SK-N-SH (cell line): ENCODE measurements around the gene IBTK. TPM values are rescaled to one million over a fixed set of nuclear protein-coding genes. Genes with fewer than 3 reads are reported as not detected.

Experiments used
- CTCF ChIA-PET: fragments of 300-600, 350-600 bp; formaldehyde crosslinking; extraction: SDS; loops from one replicate; lab custom pipeline; 2021; lab: Yijun Ruan, JAX
- POLR2A ChIA-PET: fragments of 350-600 bp; sonication (Branson Sonifier 250); formaldehyde crosslinking; extraction: SDS; loops from one replicate; lab custom pipeline; 2020; ENCODE audit warnings: antibody characterized with exemption, inconsistent platforms; lab: Yijun Ruan, JAX
- DNase-seq: peaks from one replicate; pipeline ENCODE4 v3.0.0; 2012
- H2AFZ ChIP-seq: fragments of 200-600 bp; sonication (generic); 2 replicates; pipeline ENCODE4 v1.8.1; 2016; ENCODE audit warnings: antibody characterized with exemption, mild to moderate bottlenecking, low read depth
- H3F3A ChIP-seq: fragments of 200-600 bp; sonication (generic); replicated peaks from 2 replicates; pipeline ENCODE3; 2016; ENCODE audit warnings: antibody characterized with exemption, mild to moderate bottlenecking; ENCODE audit not compliant: insufficient read depth
- H3K27ac ChIP-seq, 2 experiments: fragments of 200-500 bp in 1 of 2; fragments of 200-600 bp in 1 of 2; sonication (Bioruptor generic) in 1 of 2; sonication (generic), shearing (Covaris generic) in 1 of 2; 2 replicates each; pipeline versions ENCODE4 v1.5.1 to v1.6.1; 2014 to 2016; ENCODE audit warnings: low read depth in 2 of 2, inconsistent platforms in 1 of 2, low read length in 1 of 2, mild to moderate bottlenecking in 1 of 2, mixed read lengths in 1 of 2
- H3K27me3 ChIP-seq: fragments of 200-600 bp; sonication (generic), shearing (Covaris generic); 2 replicates; pipeline ENCODE4 v1.6.1; 2016; ENCODE audit warnings: mixed run types; ENCODE audit not compliant: insufficient read depth
- H3K36me3 ChIP-seq, 2 experiments: fragments of 200-500 bp in 1 of 2; fragments of 200-600 bp in 1 of 2; sonication (Bioruptor generic) in 1 of 2; sonication (generic) in 1 of 2; replicated peaks in 1 of 2; 2 replicates each; pipeline versions ENCODE3 to v1.5.1; 2014 to 2016; ENCODE audit warnings: low read length in 1 of 2, mild to moderate bottlenecking in 1 of 2; ENCODE audit not compliant: insufficient read depth in 2 of 2, control insufficient read depth in 1 of 2
- H3K4me1 ChIP-seq, 2 experiments: fragments of 200-500 bp in 1 of 2; fragments of 200-600 bp in 1 of 2; sonication (Bioruptor generic) in 1 of 2; sonication (generic), shearing (Covaris generic) in 1 of 2; 2 replicates each; pipeline versions ENCODE4 v1.5.1 to v1.6.1; 2014 to 2016; ENCODE audit warnings: low read depth in 1 of 2, low read length in 1 of 2, mixed run types in 1 of 2; ENCODE audit not compliant: insufficient read depth in 2 of 2, control insufficient read depth in 1 of 2
- H3K4me2 ChIP-seq: fragments of 200-600 bp; sonication (generic), shearing (Covaris generic); 2 replicates; pipeline ENCODE4 v1.6.1; 2017; ENCODE audit warnings: mixed run types
- H3K4me3 ChIP-seq, 2 experiments: fragments of 200-500 bp in 1 of 2; fragments of 200-600 bp in 1 of 2; sonication (Bioruptor generic) in 1 of 2; sonication (generic), shearing (Covaris generic) in 1 of 2; 2 replicates each; pipeline versions ENCODE4 v1.5.1 to v1.8.1; 2014 to 2016; ENCODE audit warnings: low read depth in 2 of 2, inconsistent platforms in 1 of 2, low read length in 1 of 2, mild to moderate bottlenecking in 1 of 2, mixed read lengths in 1 of 2, moderate library complexity in 1 of 2
- H3K79me2 ChIP-seq: fragments of 200-600 bp; sonication (generic); 2 replicates; pipeline ENCODE4 v1.8.1; 2017; ENCODE audit warnings: mild to moderate bottlenecking; ENCODE audit not compliant: insufficient read depth
- H3K9ac ChIP-seq: fragments of 200-600 bp; sonication (generic); 2 replicates; pipeline ENCODE4 v1.6.1; 2017; ENCODE audit warnings: mixed run types
- H3K9me2 ChIP-seq: fragments of 200-600 bp; sonication (generic); 2 replicates; pipeline ENCODE4 v1.6.1; 2017; ENCODE audit warnings: mixed run types
- H3K9me3 ChIP-seq: fragments of 200-600 bp; sonication (generic); 2 replicates; pipeline ENCODE4 v1.6.1; 2017; ENCODE audit warnings: mixed run types, mild to moderate bottlenecking, moderate library complexity
- H4K20me1 ChIP-seq: fragments of 200-600 bp; sonication (generic); 2 replicates; pipeline ENCODE4 v1.6.1; 2017; ENCODE audit warnings: mild to moderate bottlenecking, mixed run types; ENCODE audit not compliant: insufficient read depth
- CHD2 ChIP-seq: fragments of 150-350 bp; IDR thresholded peaks from 2 replicates; pipeline ENCODE4 v1.6.1; 2018; ENCODE audit warnings: low read length; ENCODE audit not compliant: partially characterized antibody
- EP300 ChIP-seq, 2 experiments: IDR thresholded peaks; 2 replicates each; pipeline versions ENCODE4 v1.4.0 to v1.6.1; 2012; ENCODE audit warnings: borderline replicate concordance in 1 of 2, low read depth in 1 of 2, low read length in 1 of 2
- EZH2phosphoT487 ChIP-seq: fragments of 200-600 bp; sonication (generic); IDR thresholded peaks from 2 replicates; pipeline ENCODE4 v1.6.1; 2017; ENCODE audit warnings: low read depth, mixed run types, mild to moderate bottlenecking, antibody characterized with exemption, moderate library complexity, borderline replicate concordance
- FOSL2 ChIP-seq: IDR thresholded peaks from 2 replicates; pipeline ENCODE4 v1.4.0; 2012; ENCODE audit warnings: low read depth, mild to moderate bottlenecking, moderate library complexity, borderline replicate concordance
- FOXJ3 ChIP-seq: sonication (generic); formaldehyde crosslinking; IDR thresholded peaks from 2 replicates; pipeline ENCODE4 v1.5.1; 2020; ENCODE audit warnings: mild to moderate bottlenecking, missing genetic modification reagents
- FOXM1 ChIP-seq: IDR thresholded peaks from 2 replicates; pipeline ENCODE4 v1.4.0; 2012; ENCODE audit warnings: low read depth, mild to moderate bottlenecking
- GABPA ChIP-seq: IDR thresholded peaks from 2 replicates; pipeline ENCODE4 v1.4.0; 2012; ENCODE audit warnings: low read depth, mild to moderate bottlenecking
- NFIC ChIP-seq: IDR thresholded peaks from 2 replicates; pipeline ENCODE4 v1.4.0; 2012; ENCODE audit warnings: borderline replicate concordance
- POLR2AphosphoS5 ChIP-seq: IDR thresholded peaks from 2 replicates; pipeline ENCODE4 v1.6.1; 2012; ENCODE audit warnings: low read depth, low read length
- RFX5 ChIP-seq: IDR thresholded peaks from 2 replicates; pipeline ENCODE4 v1.6.1; 2012; ENCODE audit warnings: mild to moderate bottlenecking, improper control_type of control experiment, low read length
- RXRA ChIP-seq: IDR thresholded peaks from 2 replicates; pipeline ENCODE4 v1.4.0; 2012; ENCODE audit warnings: low read depth, mild to moderate bottlenecking, borderline replicate concordance
- SIN3A ChIP-seq: IDR thresholded peaks from 2 replicates; pipeline ENCODE4 v1.6.1; 2012; ENCODE audit warnings: low read depth, mild to moderate bottlenecking, low read length, moderate library complexity, borderline replicate concordance
- SMC3 ChIP-seq: IDR thresholded peaks from 2 replicates; pipeline ENCODE4 v1.6.1; 2012; ENCODE audit warnings: low read depth, low read length, improper control_type of control experiment
- WGBS: methylation state at CpG from one replicate; pipeline ENCODE4 v1.1.6; 2017; ENCODE audit warnings: low lambda C conversion rate; 5-methylcytosine and 5-hydroxymethylcytosine counted together
- polyA plus RNA-seq, 3 experiments: library from polyadenylated mRNA; depleted of rRNA; stranded (reverse); fragments of >200 nt; gene quantifications; 2 replicates each; pipeline ENCODE4 v1.2.3, GENCODE V29; 2012
- TF ChIP-seq, protein P1 (sequence below): IDR thresholded peaks from 2 replicates; pipeline ENCODE4; 2012
- TF ChIP-seq, protein P2 (sequence below): fragments of 150-350 bp; IDR thresholded peaks from 2 replicates; pipeline ENCODE4 v1.6.1; 2016; ENCODE audit warnings: mild to moderate bottlenecking, low read depth, low read length
- TF ChIP-seq, protein P3 (sequence below): IDR thresholded peaks from 2 replicates; pipeline ENCODE4 v1.4.0; 2012; ENCODE audit warnings: low read depth, borderline replicate concordance
- TF ChIP-seq, protein P4 (sequence below): IDR thresholded peaks from 2 replicates; pipeline ENCODE4 v1.4.0; 2012; ENCODE audit warnings: low read depth

The IBTK gene
- polyA plus RNA-seq, 1 of the 3 experiments (the other 2 are of a cell fraction): 9.5 TPM

DNA sequence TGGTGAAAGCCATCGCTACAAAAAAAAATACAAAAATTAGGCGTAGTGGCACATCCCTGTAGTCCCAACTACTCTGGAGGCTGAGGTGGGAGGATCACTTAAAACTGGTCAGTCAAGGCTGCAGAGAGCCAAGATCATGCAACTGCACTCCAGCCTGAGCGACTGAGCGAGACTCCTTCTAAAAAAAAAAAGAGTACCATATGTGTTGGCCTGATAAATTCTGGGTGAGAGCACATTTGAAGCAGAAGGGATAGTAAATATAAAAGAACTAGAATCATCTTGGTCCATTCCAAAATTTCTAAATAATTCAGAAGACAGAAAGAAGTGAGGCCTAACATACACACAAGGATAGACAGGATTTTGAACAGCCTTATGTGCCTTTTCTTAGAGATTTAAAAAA lies 2.2 kb downstream of the IBTK start:
- DNase-seq: no peak
- Histone ChIP-seq H3F3A (peaks cover 17% of the 10 kb centered on the region), H3K4me3 (peak overlapping the region; percentile 88; a peak in 2 of 4 replicates), H3K4me2 (peak overlapping the region; percentile 84), H3K9ac (no peak overlapping the region), H3K36me3 (peaks cover 10 to 33% of the 10 kb centered on the region in 2 experiments), H3K9me2 (no peaks in the 10 kb centered on the region), H2AFZ (no peak overlapping the region), H3K9me3 (no peaks in the 10 kb centered on the region), H3K4me1 (peaks cover 12 to 15% of the 10 kb centered on the region in 2 experiments; a peak in 3 of 4 replicates), H3K79me2 (peaks cover 72% of the 10 kb centered on the region), H3K27ac (peak overlapping the region in 1 of 2 experiments; percentile 93; a peak in 1 of 4 replicates), H3K27me3 (no peaks in the 10 kb centered on the region), H4K20me1 (peaks cover 5% of the 10 kb centered on the region; the same call in 1 of the 2 replicates)
- ChIA-PET POLR2A (no interaction called here), CTCF (interaction anchor here (1.7 kb wide), 1 partner anchor 821 kb away, joined by 4 read pairs; no protein-coding TSS in a partner anchor)
- WGBS: 95% methylated on average over 4 of the region's 4 CpGs
- TF ChIP-seq EZH2phosphoT487 (no peak), EP300 (IDR thresholded peaks at IDR 0.05; ENCODE audit: borderline replicate concordance in 1 of 2, low read depth in 1 of 2, low read length in 1 of 2) (no peak), NFIC (no peak), FOXJ3 (CRISPR knock-in tag) (no peak), FOXM1 (no peak), GABPA (no peak), CHD2 (no peak), RXRA (no peak), SMC3 (no peak), POLR2AphosphoS5 (no peak), FOSL2 (no peak), SIN3A (no peak), RFX5 (no peak)
- TF ChIP-seq, protein P1, sequence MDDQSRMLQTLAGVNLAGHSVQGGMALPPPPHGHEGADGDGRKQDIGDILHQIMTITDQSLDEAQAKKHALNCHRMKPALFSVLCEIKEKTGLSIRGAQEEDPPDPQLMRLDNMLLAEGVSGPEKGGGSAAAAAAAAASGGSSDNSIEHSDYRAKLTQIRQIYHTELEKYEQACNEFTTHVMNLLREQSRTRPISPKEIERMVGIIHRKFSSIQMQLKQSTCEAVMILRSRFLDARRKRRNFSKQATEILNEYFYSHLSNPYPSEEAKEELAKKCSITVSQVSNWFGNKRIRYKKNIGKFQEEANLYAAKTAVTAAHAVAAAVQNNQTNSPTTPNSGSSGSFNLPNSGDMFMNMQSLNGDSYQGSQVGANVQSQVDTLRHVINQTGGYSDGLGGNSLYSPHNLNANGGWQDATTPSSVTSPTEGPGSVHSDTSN: no peak
- TF ChIP-seq, protein P2, sequence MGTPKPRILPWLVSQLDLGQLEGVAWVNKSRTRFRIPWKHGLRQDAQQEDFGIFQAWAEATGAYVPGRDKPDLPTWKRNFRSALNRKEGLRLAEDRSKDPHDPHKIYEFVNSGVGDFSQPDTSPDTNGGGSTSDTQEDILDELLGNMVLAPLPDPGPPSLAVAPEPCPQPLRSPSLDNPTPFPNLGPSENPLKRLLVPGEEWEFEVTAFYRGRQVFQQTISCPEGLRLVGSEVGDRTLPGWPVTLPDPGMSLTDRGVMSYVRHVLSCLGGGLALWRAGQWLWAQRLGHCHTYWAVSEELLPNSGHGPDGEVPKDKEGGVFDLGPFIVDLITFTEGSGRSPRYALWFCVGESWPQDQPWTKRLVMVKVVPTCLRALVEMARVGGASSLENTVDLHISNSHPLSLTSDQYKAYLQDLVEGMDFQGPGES: no peak
- TF ChIP-seq, protein P3, sequence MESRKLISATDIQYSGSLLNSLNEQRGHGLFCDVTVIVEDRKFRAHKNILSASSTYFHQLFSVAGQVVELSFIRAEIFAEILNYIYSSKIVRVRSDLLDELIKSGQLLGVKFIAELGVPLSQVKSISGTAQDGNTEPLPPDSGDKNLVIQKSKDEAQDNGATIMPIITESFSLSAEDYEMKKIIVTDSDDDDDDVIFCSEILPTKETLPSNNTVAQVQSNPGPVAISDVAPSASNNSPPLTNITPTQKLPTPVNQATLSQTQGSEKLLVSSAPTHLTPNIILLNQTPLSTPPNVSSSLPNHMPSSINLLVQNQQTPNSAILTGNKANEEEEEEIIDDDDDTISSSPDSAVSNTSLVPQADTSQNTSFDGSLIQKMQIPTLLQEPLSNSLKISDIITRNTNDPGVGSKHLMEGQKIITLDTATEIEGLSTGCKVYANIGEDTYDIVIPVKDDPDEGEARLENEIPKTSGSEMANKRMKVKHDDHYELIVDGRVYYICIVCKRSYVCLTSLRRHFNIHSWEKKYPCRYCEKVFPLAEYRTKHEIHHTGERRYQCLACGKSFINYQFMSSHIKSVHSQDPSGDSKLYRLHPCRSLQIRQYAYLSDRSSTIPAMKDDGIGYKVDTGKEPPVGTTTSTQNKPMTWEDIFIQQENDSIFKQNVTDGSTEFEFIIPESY: no peak
- TF ChIP-seq, protein P4, sequence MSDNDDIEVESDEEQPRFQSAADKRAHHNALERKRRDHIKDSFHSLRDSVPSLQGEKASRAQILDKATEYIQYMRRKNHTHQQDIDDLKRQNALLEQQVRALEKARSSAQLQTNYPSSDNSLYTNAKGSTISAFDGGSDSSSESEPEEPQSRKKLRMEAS: no peak
